Activated CD4-positive, CD25-positive, alpha-beta regulatory T cell (primary cell): ENCODE data around the gene FOSL2.
A peak's percentile ranks its signal among the peaks of the same experiment; 100 is the strongest.

Experiments
- DNase-seq, 4 experiments: peaks; one replicate each; lab custom pipeline; 2025; lab: John Stamatoyannopoulos, UW

Gene FOSL2

DNA sequence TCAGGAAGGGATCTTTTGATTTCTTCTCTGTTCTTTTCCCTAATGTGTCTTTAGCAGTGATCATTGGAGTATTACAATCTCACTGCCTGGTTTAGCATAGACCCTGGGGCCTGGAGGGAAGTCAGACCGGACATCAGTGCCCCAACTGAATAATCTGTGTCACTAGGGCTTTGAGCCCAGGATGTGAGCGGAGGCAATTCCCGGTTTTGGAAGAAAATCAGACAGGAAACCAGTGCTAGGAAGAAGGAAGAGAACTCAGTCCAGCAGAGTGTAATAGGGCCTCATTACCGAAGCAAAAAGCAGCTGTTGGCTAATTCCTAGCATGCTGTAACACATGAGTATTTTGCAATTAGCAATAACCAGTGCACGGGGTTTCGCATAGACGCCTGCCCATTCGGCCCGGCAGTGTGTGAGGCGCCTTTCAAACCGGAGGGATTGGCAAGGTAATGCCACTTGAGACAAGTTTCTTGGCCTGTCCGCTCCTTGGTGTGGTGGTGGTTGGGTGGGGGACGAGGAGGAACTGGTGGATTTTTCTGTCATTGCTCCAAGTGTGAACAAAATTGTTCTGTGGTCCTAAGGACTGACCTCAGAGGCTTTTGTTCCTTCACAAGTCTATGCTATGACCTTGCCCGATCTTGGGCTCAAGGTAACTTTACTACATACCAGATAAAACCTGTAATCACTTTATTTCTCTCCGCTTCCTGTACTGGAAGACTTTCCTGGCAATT, 2.8 kb downstream of the FOSL2 start:
- DNase-seq, result no peak

DNA sequence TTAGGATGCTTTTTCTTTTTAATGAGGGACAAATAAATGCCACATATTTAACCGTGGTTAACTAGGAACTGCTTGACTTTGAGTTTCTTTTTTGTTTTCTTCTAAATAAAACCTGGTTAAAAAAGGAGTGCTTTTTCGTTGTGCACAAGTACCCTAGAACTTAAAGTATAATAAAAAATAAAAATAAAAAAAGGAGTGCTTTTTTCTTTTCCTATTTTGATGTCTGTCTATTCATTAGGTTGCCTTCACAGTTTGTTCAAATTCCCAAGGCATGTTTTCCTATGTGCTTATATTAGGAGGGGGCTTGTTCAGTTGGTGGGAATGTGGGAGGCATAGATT, 4.4 kb downstream of the FOSL2 start:
- no peak for DNase-seq

DNA sequence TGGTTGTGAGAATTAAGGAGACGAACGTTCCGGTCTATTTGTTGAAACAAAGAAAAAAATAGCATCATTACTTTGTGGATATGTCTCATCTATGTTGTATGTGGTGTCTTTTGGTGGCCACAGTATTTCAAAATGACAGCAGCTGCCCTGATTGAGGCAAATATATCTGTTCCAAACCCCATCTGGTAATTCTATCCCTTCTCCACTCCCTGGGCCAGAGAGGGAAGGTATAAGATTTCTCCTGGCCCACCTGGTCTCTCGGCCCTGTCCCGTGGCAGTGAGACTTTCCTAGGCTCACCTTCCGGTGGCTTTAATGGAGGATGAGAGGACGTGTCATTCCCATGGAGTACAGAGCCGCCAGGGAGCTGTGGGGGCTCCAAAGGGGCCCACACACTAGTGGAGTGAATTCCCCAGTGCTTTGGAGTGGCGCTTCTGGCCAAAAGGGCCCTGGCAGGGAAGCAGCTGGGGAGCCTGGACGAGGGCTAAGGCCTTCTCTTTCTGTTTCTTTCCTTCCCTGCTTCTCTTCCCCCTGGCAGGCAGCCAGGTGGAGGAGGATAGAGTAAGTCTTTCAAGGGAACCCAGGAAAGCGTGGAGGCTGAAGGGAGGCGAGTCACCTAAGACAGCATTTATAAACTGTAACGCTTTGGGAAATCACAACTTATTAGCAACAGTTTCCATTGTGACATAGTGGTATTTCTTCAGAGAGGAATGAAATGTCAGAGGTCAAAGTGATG, 5.6 kb downstream of the FOSL2 start:
- no peak for DNase-seq

DNA sequence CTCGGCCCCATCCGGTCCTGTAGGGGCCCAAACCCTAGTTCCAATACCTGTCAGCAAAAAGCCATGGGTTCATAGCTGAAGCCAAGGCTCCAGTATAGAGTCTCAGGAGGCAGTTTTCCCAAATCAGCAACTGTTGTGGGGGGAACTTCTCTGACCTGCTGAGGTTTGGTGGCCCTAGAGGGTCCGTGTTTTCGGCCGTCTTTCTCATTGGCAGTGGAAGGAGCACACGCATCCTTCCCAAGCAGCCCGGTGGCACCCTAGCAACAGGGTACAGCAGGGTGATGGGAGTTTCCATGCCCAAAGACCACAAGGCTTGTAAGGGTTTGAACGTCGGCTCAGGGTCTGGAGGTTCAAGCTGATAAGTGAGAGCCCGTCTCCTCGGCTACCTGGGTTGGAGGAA, 6.6 kb downstream of the FOSL2 start:
- DNase-seq, result no peak

DNA sequence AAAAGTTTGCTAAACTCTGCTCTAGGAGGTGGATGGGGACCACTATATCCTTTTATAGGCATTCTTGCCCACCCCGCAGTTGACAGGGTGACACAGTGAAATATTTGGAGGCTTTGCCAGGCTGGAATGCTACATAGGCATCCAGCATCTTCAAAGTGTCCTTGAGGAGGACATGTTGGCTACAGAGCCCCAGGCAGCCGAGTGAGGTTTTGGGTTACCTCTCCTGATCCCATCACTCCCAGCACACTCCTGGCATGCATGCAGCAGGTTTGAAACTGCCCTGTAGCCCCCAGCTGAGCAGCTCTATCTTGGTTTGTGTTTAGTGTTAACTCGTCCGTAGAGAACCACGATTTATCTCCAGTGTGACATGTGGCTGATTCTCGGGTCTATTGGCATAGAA, 7.3 kb downstream of the FOSL2 start:
- no peak for DNase-seq

DNA sequence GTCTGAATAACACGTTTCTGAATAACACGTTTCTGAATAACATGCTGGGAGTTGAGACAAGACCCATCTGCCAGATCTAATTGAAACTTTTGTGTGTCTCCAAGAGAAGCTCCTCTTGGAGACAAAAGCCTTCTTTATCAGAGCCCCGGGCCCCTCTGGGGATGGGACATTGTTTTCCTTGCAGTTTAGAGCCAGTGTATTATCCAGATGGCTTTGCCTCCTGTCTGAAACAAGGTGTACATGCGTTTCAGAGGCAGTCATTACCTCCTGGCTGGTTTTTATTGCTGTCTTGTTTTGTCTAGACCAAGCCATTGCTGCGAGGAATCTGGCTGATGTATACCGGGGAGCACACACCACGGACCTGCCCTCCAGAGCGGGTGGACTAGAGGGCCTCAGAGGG, 7.8 kb downstream of the FOSL2 start:
- DNase-seq, result no peak

DNA sequence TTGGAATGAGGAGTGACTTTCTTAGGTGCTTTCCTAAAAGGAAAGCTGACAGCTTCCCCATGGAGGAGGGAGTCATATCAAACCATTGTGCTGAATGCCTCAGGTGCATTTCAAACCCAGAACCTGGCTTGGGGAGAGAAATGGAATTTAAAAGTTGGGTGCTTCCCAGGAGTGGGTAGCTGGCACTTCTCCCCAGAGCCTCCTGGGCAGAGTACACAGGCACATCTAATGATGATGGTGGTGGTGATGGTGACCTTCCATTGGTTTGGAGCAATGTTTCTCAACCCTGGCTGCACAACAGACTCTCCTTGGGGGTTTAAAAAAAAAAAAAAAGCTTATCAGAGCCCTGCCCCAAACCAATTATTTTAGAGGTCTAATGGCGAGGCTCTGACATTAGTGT, 8.3 kb downstream of the FOSL2 start:
- no peak for DNase-seq

DNA sequence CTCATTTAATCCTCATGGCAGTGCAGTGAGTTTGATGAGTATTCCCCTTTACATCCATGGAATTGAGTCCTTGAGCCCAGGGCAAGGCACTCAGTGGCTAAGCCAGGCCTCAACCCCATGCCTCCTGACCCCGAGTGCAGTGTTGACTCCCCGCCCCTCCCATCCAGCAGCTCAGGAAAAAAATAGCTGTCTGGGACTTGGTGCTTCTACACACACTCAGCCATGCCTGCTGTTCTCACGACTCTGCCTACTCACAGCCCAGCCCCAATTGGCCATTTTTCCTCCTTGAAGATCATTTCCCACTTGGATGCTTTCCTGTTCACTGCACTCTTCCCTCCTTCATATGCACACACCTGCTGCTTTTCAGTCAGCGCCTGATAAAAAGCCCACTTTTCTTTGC, 8.8 kb downstream of the FOSL2 start:
- no peak for DNase-seq

DNA sequence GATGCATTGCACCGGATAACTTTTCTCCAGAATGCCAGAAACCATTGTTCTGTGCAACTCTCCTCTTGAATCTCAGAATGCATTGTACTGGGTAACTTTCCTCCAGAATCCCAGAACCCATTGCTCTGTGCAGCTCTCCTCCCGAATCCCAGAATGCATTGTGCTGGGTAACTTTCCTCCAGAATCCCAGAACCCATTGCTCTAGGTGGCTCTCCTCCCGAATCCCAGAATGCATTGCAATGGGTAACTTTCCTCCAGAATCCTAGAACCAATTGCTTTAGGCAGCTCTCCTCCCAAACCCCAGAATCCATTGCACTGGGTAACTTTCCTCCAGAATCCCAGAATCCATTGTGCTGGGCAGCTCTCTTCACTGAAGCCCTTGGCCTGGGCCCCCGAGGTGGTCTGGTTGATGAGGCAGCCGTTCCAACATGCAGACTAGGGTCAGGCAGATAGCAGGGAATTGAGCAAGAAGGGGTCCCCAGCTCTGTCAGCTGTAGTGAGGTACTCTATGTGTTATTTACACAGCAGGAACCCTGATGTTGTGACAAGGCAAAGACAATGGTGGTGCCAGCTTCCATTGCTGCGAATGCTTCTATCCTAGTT, 9.4 kb downstream of the FOSL2 start:
- DNase-seq, result no peak

DNA sequence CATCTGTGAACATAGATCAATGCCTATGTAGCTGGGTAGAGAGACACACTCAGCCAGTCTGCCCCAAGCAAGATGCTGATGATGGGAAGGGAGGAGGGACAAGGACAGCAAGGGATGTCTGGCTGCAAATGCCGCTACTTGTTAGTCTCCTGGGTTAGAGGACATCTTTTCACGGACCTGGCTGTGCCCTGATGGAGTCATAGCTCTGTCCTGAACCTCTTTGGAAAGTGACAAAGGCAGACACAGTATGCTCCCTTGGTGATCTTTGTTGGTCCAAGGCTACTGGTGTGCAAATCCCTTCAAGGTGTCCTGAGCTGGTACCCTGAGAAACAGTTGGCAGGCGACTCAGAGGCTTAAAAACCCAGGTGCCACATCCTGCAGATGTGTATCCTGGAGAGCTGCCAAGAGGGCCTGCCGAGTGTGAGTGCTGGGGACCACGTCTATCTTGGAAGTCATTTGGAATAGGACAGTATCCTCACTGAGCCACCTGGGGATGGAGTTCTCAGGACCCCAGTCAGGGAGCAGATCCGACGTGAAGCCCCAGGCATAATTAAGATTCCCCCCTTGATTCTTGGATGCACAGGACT, 10.8 kb downstream of the FOSL2 start:
- no peak for DNase-seq

DNA sequence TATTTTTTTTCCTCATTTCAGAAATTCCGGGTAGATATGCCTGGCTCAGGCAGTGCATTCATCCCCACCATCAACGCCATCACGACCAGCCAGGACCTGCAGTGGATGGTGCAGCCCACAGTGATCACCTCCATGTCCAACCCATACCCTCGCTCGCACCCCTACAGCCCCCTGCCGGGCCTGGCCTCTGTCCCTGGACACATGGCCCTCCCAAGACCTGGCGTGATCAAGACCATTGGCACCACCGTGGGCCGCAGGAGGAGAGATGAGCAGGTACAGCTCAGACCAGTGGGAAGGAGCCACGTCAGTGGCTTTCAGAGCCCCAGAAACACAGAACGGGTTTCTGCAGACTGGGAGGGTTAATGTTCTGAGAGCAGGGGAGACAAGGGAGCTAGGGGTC, 11.4 kb downstream of the FOSL2 start:
- no peak for DNase-seq

DNA sequence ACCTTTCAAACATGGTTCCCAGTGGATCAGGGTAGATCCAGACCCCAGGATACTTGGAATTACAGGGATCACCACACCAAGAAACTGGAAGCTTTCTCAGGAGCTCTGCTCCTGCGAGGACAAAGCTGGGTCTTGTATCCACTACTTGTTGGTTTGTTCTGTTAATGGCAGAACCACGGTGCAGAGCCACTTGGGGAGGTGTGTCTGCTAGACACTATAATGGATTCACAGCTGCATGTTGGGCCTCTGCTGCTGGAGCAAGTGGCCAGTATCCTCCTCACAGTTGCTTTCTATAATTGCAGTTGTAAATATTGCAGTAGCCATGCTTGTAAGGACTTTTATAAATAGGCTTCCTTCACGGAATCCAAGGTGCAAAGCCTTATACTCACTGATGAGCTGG, 12.9 kb downstream of the FOSL2 start:
- DNase-seq, result no peak

DNA sequence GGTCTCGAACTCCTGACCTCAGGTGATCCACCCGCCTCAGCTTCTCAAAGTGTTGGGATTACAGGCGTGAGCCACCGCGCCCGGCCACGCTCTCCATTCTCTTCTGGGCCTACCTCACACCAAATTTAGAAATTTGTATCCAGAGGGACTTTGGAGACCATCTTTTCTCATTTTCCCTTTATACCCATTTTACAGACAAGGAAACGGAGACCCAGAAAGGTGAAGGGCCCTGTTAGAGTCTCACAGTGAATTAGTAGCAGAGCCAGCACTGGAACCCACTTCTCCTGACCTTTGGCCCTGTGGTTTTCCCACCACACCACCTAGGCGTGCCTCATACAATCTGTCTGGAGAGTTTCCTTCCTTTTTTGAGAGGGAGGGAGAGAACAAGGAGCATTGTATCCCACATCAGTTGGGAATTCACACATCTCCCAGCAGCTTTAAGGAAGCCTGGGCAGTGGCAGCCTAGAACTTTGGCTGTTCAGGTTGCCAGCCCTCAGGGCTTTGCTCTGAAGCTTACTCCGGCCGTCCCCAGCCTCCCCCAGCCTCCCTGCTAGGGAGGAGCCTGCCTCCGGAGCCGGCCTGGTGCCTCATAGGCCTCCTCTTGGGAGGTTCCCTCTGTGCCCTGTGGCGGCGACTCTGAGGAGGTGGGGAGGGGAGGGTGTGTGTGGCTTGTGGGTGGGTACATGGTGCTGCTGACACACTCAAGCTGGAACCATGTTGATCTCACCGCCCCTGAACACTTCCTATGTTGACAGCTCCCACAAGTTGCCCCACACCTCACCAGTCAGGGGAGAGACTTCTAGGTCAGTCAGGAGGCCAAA, 13.8 kb downstream of the FOSL2 start:
- no peak for DNase-seq

DNA sequence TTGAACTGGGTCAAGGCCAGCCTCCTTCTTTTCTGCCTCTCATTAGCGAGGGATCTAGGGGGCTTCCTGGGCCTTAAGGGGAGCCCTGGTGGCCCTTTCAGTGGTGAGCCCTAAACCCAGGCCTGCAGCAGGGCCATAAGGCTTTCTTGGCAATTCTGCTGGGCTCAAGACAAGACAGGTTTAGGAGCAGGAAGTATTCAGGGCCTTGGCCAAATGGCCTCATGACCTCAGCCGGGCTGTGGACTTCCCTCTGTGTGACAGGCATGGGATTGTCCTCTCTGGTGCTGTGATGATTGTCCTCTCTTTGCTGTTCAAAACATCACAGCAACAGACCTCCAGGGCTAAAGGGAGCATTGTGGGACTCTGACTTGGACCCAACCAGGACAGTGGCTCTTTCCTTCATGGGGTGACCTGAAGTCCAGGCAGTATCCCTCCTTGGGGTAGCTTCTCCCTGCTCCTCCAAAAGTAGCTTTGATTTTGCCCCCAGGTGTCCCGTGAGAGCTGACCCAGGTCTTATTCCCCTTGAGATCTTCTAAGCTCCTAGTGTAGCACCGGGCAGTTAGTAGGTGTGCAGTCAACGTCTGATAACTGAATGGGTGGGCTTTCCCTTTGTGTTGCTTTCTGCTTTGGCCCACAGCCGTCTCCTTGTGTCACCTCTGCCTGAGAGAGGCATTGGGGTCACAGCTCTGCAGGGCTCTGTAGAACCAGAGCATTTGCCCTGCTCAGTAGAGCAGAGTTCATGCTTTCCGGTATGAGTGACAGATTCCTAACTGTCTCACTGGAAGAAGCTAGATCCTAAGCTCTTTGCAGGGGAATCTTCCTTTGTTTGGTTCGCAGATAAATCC, 14.7 kb downstream of the FOSL2 start:
- no peak for DNase-seq

DNA sequence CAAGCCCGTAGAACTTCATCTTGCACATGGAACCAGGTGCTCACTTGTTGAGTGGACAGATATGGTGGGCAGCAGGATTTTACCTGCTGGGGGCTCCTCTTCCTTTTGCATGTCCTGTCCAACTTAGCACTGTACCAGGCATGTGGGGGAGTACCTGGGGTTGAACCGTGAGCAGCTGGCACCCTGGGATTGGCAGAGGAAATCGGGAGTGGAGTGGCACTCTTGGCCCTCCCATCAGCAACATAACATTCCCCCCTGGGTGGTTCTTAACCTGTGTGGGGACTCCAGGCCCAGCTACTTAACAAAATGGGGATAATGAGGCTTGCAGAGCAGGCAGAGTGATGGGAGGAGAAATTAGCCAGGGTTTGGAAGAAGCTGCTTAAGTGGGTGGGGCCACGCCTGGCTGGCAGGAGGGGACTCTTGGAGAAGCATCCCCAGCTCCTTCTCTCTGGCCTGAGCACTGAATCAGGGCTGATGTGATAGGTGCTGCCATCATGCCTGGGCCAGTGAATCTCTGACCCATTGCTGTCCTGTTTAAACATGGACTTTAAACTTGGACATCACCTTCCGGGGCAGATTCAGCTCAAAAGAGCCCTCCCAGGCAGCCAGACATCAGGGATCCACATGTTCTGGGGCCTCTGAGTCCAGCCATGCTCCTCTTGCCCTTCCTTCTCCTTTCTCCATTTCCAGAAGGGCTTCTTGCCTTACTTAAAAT, 15.5 kb downstream of the FOSL2 start:
- no peak for DNase-seq

DNA sequence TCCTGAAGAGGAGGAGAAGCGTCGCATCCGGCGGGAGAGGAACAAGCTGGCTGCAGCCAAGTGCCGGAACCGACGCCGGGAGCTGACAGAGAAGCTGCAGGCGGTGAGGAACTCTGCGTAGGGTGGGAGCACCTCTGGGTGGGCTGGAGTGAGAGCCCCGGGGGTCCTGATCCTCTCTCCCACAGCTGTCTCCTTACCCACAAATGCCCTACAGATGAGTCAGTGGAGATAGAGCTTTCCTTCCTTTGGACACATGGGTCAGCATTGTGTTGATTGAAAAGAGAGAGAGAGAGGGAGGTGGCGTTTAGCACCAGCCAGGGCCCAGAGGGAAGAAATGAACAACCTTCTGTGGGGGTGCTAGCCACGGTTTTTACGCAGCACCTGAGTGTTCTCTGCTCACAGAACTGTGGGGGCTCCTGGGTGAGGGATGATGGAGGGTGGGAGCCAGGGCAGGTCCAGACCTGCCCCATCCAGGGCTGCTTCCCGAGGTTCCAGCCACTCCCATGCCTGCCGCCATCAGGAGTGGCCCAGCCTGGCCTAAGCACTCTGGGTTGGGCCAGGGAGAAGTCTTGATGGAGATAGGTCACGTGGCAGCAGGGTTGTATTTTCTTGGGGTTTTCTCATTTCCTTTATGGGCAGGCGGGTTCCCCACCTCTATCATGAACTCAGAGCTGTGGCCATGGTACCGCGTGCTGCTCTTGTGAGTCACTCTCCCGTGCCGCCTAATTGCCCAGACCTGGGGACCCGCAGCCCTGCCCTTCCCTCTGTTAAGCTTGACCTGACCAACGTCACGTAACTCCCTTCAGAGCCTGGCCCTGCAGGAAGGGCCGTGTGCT, 16.3 kb downstream of the FOSL2 start:
- peak; percentile 30 to 54 (median 46) for DNase-seq

DNA sequence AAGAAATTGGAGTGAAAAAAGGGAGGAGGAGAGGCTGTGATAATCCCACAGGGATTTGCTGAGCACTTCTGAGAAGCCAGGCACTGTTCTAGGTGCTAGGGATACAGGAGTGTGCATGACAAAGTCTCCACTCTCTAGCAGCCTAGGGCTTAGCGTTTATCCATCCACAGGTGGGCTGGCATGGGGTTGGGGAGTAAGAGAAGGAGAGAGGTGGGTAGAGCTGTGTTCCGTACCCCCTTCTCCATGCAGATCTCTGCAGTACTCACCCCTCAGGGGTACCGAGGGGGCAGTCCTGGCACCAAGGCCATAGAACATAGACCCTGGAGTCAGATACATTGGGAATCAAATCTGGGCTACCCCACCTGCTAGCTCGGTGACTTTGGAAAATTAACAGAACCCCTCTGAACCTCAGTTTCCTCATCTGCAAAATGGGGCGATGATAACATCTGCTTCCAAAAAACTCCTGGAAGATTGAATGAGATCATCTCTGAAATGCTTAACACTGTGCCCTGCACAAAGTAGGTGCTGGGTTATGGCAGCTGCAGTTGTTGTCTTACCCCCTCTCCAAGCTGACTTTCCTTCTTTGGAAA, 18.6 kb downstream of the FOSL2 start:
- no peak for DNase-seq

DNA sequence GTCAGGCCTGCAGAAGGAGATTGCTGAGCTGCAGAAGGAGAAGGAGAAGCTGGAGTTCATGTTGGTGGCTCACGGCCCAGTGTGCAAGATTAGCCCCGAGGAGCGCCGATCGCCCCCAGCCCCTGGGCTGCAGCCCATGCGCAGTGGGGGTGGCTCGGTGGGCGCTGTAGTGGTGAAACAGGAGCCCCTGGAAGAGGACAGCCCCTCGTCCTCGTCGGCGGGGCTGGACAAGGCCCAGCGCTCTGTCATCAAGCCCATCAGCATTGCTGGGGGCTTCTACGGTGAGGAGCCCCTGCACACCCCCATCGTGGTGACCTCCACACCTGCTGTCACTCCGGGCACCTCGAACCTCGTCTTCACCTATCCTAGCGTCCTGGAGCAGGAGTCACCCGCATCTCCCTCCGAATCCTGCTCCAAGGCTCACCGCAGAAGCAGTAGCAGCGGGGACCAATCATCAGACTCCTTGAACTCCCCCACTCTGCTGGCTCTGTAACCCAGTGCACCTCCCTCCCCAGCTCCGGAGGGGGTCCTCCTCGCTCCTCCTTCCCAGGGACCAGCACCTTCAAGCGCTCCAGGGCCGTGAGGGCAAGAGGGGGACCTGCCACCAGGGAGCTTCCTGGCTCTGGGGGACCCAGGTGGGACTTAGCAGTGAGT, 19.4 kb downstream of the FOSL2 start:
- DNase-seq, result no peak

DNA sequence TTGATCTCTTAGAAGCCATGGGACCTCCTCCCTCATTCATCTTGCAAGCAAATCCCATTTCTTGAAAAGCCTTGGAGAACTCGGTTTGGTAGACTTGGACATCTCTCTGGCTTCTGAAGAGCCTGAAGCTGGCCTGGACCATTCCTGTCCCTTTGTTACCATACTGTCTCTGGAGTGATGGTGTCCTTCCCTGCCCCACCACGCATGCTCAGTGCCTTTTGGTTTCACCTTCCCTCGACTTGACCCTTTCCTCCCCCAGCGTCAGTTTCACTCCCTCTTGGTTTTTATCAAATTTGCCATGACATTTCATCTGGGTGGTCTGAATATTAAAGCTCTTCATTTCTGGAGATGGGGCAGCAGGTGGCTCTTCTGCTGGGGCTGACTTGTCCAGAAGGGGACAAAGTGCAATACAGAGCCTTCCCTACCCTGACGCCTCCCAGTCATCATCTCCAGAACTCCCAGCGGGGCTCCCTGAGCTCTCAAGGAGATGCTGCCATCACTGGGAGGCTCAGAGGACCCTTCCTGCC, 20.0 kb downstream of the FOSL2 start:
- no peak for DNase-seq
